Esophagus (tissue), 2 donors: Measurements from ENCODE around the gene RHOH. TPM values are rescaled to one million over a fixed set of nuclear protein-coding genes. Genes with fewer than 3 reads are reported as not detected.
A peak's percentile ranks its signal among the peaks of the same experiment; 100 is the strongest.

ENCODE experiments used
- H3K27ac ChIP-seq, 2 donors: one replicate each; pipeline ENCODE4 v1.5.1; 2013; ENCODE audit warnings: low read depth in 2 of 2, mild to moderate bottlenecking in 2 of 2, inconsistent platforms in 1 of 2, low read length in 1 of 2, moderate library complexity in 1 of 2
- H3K27me3 ChIP-seq, 2 donors: one replicate each; pipeline ENCODE4 v1.6.1; 2013; ENCODE audit warnings: low read length in 2 of 2, control low read depth in 1 of 2, mild to moderate bottlenecking in 1 of 2; ENCODE audit not compliant: insufficient read depth in 2 of 2, control insufficient read depth in 1 of 2
- H3K36me3 ChIP-seq, 2 donors: one replicate each; pipeline ENCODE4 v1.6.1; 2013; ENCODE audit warnings: low read length in 1 of 2; ENCODE audit not compliant: control insufficient read depth in 2 of 2, insufficient read depth in 2 of 2
- H3K4me1 ChIP-seq, 2 donors: one replicate each; pipeline ENCODE4 v1.6.1; 2013; ENCODE audit warnings: low read length in 1 of 2; ENCODE audit not compliant: control insufficient read depth in 2 of 2, insufficient read depth in 2 of 2
- H3K4me3 ChIP-seq, 2 donors: one replicate each; pipeline ENCODE4 v1.5.1; 2013; ENCODE audit warnings: low read length in 2 of 2, mild to moderate bottlenecking in 2 of 2, low read depth in 1 of 2, moderate library complexity in 1 of 2
- H3K9me3 ChIP-seq, 2 donors: one replicate each; pipeline ENCODE4 v1.6.1; 2013; ENCODE audit warnings: mild to moderate bottlenecking in 2 of 2, low read depth in 1 of 2, low read length in 1 of 2, moderate library complexity in 1 of 2; ENCODE audit not compliant: control insufficient read depth in 2 of 2, insufficient read depth in 1 of 2
- WGBS, 2 donors: extraction: QIAGEN DNeasy Blood & Tissue Kit; methylation state at CpG; one replicate each; pipeline ENCODE4 v1.1.7; 2013; 5-methylcytosine and 5-hydroxymethylcytosine counted together
- polyA plus RNA-seq, 2 donors: library from polyadenylated mRNA; stranded (reverse); fragments of 200-250 nt; gene quantifications; one replicate each; pipeline ENCODE4 v1.2.3, GENCODE V29; 2013
- donor health status: healthy with polysubstance abuse.
- donor health status: Bipolar disorder and iron deficiency.

The RHOH gene
- polyA plus RNA-seq, 2 donors, result 0.87 to 1.1 TPM

- H3K27me3 ChIP-seq, result no peaks in the 10 kb centered on the region
- no peaks in the 10 kb centered on the region for H3K36me3 ChIP-seq
- H3K4me1 ChIP-seq, result no peaks in the 10 kb centered on the region
- WGBS, 2 donors, result 83 to 84% methylated on average over 4 of the region's 4 CpGs
- no peak overlapping the region for H3K4me3 ChIP-seq
- peak overlapping the region in 1 of 2 donors; percentile 9 for H3K27ac ChIP-seq
- H3K9me3 ChIP-seq, result peaks cover 0 to 2% of the 10 kb centered on the region in 2 donors
These were observed 5.1 kb downstream of the RHOH start for GRCh38 chr4:40201898-40202297.

GRCh38 chr4:40202474-40202873 lies 5.6 kb downstream of the RHOH start:
- Histone ChIP-seq H3K4me3 (no peak overlapping the region), H3K4me1 (no peaks in the 10 kb centered on the region), H3K36me3 (no peaks in the 10 kb centered on the region), H3K9me3 (peaks cover 0 to 2% of the 10 kb centered on the region in 2 donors), H3K27me3 (no peaks in the 10 kb centered on the region), H3K27ac (no peak overlapping the region)
- WGBS, 2 donors, result 79 to 82% methylated on average over 3 of the region's 3 CpGs

GRCh38 chr4:40204507-40205258 lies 7.9 kb downstream of the RHOH start:
- H3K36me3 ChIP-seq, result no peaks in the 10 kb centered on the region
- WGBS, 2 donors, result 78 to 81% methylated on average over 9 of the region's 9 CpGs
- no peaks in the 10 kb centered on the region for H3K9me3 ChIP-seq
- peak overlapping the region in 1 of 2 donors; percentile 53 for H3K27ac ChIP-seq
- H3K4me1 ChIP-seq, result no peaks in the 10 kb centered on the region
- H3K27me3 ChIP-seq, result no peaks in the 10 kb centered on the region
- no peak overlapping the region for H3K4me3 ChIP-seq

GRCh38 chr4:40205259-40206198 lies 8.7 kb downstream of the RHOH start:
- no peaks in the 10 kb centered on the region for H3K9me3 ChIP-seq
- H3K27ac ChIP-seq, result no peak overlapping the region

GRCh38 chr4:40206426-40206825 lies 9.6 kb downstream of the RHOH start:
- Histone ChIP-seq H3K36me3 (no peaks in the 10 kb centered on the region), H3K27me3 (no peaks in the 10 kb centered on the region), H3K9me3 (no peaks in the 10 kb centered on the region), H3K27ac (no peak overlapping the region), H3K4me1 (no peaks in the 10 kb centered on the region), H3K4me3 (no peak overlapping the region)
- 58 to 65% methylated on average over 2 of the region's 2 CpGs for WGBS, 2 donors

More at GRCh38 chr4:40205259-40206198, 8.7 kb downstream of the RHOH start:
- H3K36me3 ChIP-seq, result no peaks in the 10 kb centered on the region
- no peaks in the 10 kb centered on the region for H3K27me3 ChIP-seq
- WGBS, 2 donors, result 72% methylated on average over 6 of the region's 6 CpGs
- H3K4me1 ChIP-seq, result no peaks in the 10 kb centered on the region
- H3K4me3 ChIP-seq, result no peak overlapping the region

- 81 to 90% methylated on average over 4 of the region's 4 CpGs for WGBS, 2 donors
- H3K27ac ChIP-seq, result no peak overlapping the region
- H3K27me3 ChIP-seq, result no peaks in the 10 kb centered on the region
These were observed 12.6 kb downstream of the RHOH start for GRCh38 chr4:40209401-40209800.

GRCh38 chr4:40210776-40211175 lies 13.9 kb downstream of the RHOH start:
- WGBS, 2 donors, result 64 to 68% methylated on average over 5 of the region's 5 CpGs
- H3K27ac ChIP-seq, result no peak overlapping the region

More at GRCh38 chr4:40209401-40209800, 12.6 kb downstream of the RHOH start:
- Histone ChIP-seq H3K36me3 (no peaks in the 10 kb centered on the region), H3K4me3 (no peak overlapping the region), H3K4me1 (no peaks in the 10 kb centered on the region), H3K9me3 (no peaks in the 10 kb centered on the region)

GRCh38 chr4:40211224-40212185 lies 14.7 kb downstream of the RHOH start:
- Histone ChIP-seq H3K4me3 (no peak overlapping the region), H3K9me3 (no peaks in the 10 kb centered on the region), H3K4me1 (no peaks in the 10 kb centered on the region), H3K36me3 (no peaks in the 10 kb centered on the region), H3K27me3 (no peaks in the 10 kb centered on the region), H3K27ac (no peak overlapping the region)
- WGBS, 2 donors, result 72 to 79% methylated on average over 13 of the region's 13 CpGs

More at GRCh38 chr4:40210776-40211175, 13.9 kb downstream of the RHOH start:
- H3K9me3 ChIP-seq, result no peaks in the 10 kb centered on the region
- no peaks in the 10 kb centered on the region for H3K4me1 ChIP-seq
- no peaks in the 10 kb centered on the region for H3K27me3 ChIP-seq
- no peaks in the 10 kb centered on the region for H3K36me3 ChIP-seq
- H3K4me3 ChIP-seq, result no peak overlapping the region
